SW480 (cell line): ENCODE measurements around the gene PRRC2C.
"Not testable (repeated sequence)": the region's sequence is repeated elsewhere in the genome, so short reads cannot be mapped to it uniquely, and the experiment has no call there.

Source experiments
- DNase-seq: peaks from one replicate; pipeline ENCODE4 v3.0.0-alpha.2; 2016; ENCODE audit warnings: low spot score

Gene PRRC2C

DNA sequence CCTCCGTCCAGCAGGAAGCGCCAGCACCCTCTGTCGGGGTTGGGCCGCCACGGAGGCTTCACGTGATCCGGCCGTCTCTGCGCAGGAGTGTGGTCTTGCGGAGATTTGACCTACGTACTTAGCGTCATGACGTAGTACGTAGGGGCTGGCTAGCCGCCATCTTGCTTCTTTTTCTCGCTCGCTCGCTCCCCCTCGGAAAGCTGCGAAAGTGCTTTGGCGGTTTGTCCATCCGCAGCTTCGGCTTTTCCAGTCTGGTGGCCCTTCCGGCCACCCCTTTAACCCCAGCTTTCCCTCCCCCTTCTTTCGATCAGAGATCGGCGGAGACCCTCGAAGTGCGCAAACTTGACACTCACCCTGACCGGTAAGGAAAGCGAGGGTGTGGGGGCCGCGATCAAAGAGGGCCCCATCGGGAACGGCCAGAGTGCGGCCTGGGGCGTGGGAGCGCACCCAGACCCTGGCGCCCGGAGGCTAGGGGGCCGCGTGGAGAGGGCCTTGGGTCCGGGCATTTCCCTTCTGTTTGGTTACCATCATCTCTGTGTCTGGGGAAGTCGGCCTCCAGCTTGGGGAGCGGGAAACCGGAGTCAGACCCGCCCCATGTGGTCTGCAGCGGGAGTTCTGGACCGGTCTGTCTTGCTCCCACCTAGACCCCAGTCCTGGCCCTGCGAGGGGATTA, at the start of gene PRRC2C:
TSS of gene PRRC2C (plus strand) at position 156 of the 673 bp plus-strand sequence. CDS start 26,559 bp downstream, outside the sequence.
- peak; percentile 96 for DNase-seq

DNA sequence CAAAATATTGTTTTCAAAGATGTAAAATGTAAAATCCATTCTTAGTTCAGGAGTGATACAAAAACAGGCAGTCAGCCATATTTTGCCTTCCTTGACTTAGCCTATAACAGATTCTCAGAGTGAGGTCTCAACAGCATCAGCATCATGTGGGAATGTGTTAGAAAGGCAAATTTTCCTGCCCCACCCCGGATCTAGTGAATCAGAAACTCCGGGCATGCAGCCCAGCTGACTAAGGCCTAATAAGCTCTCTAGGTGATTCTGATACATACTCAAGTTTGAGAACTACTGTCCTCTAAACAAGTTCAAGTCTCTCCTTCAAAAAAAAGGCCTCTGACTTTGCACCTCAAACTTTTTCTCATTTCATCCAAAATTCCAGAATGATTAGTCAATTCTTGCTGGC, 46.9 kb upstream of the PRRC2C start:
- DNase-seq, result no peak

- not testable (repeated sequence) for DNase-seq
Measured at GRCh38 chr1:171440201-171440600, 45.1 kb upstream of the PRRC2C start.

- not testable (repeated sequence) for DNase-seq
Measured at GRCh38 chr1:171441278-171441895, 43.9 kb upstream of the PRRC2C start.

- no peak for DNase-seq
Measured at GRCh38 chr1:171446386-171446785, 38.9 kb upstream of the PRRC2C start.

DNA sequence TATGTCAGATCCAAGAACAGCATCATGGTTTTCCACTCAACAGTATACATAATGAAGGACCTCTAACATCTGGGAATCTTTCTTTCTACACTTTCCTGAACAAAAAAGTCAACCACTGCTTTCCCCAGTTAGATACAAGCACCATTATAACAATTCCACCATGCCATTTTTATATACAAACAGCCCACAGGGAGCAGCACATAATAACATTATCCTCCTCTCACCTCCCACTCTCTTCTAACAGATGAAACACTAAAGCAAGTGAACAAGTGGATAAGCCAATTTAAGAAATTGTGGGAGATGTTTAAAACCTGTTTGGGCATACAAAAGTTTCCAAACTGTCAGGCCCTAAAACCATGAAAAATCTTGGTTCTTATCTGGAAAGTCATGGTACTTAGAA, 29.4 kb upstream of the PRRC2C start:
- no peak for DNase-seq

DNA sequence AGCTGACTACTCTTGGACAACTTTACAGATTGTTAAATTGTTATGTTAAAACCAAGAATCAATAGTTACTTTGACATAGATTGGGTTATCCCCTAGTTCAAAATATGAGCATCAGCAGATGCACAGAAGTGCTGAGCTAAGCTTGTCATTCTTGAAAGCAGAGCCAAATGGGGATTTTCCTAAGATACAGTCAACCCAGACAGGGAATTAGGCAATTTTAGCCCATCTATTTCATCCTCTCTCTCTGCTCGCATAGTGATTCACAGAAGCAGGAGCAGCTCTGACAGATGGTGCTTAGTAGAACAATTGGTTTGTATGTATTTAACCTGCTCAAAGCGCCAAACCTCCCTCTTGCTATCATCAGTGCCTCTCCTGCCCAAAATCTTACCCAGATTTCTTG, 27.9 kb upstream of the PRRC2C start:
- no peak for DNase-seq

DNA sequence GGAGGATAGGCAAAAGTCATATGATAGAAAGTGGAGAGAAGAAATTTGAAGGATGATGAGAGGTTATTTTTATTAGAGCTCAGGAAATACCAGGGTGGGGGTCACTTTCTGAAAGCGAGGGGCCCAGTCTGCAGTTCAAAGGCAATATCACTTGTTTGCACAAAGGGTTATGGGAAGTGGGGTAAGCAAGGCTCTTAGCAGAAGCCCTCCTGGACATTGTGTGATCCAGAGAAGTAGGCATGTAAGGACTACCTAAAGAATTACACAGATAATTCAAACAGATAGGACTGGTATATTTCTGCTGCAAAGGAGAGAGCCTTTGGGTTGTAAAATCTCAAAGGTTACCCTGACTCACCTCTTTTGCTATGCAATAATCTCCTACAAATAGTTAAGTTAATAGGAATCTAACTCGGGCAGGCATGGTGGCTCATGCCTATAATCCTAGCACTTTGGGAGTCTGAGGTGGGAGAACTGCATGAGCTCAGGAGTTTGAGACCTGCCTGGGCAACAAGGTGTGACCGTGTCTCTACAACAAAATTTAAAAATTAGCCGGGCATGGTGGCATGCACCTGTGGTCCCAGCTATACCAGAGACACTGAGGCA, 25.2 kb upstream of the PRRC2C start:
- no peak for DNase-seq

DNA sequence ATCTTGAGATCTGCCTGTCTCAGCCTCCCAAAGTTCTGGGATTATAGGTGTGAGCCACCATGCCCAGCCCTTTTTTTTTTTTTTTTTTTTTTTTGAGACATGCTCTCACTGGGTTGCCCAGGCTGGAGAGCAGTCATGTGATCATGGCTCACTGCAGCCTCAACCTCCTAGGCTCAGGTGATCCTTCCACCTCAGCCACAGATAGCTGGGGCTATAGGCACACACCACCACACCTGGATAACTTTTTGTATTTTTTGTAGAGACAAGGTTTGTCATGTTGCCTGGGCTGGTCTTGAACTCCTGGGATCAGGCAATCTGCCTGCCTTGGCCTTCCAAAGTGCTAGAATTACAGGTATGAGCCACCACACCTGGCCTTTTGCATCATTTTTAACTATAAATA, 17.7 kb upstream of the PRRC2C start:
- DNase-seq, result no peak

- no peak for DNase-seq
Measured at GRCh38 chr1:171468120-171468750, 17.1 kb upstream of the PRRC2C start.

DNA sequence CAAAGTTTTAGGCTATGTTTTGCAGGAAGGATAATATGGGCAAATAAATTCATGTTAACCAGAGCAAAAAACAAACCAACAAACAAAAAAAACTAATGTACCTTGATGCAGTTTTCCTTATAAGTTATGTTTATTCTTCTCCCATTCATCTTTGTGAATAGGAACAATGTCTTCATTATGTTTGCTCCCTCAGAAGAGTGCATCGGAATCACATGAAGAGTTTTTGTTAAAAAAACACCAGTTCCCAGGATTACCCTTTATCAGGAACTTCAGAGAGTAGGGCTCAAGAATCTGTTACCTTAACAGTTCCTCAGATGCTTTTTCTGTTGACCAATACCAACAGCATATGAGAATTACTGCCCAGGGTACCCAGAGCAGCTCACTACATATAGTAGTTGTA, 14.6 kb upstream of the PRRC2C start:
- DNase-seq, result no peak

DNA sequence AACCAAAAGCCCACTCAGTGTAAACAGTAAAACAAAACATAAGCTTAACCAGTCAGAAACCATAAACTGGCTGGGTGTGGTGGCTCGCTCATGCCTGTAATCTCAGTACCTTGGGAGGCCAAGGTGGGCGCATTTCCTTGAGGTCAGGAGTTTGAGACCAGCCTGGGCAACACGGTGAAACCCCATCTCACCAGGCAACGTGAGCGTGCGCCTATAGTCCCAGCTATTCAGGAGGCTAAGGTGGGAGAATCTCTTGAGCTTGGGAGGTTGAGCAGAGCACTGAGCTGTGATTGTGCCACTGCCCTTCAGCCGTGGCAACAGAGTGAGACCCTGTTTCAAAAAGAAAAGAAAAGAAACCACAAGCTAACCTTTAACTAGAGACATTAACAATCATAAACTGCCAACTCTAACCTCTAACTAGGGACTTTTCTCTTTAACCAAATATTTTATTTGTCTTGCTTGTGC, 13.1 kb upstream of the PRRC2C start:
- no peak for DNase-seq

GRCh38 chr1:171476829-171477228, 8.5 kb upstream of the PRRC2C start:
- DNase-seq, result no peak

DNA sequence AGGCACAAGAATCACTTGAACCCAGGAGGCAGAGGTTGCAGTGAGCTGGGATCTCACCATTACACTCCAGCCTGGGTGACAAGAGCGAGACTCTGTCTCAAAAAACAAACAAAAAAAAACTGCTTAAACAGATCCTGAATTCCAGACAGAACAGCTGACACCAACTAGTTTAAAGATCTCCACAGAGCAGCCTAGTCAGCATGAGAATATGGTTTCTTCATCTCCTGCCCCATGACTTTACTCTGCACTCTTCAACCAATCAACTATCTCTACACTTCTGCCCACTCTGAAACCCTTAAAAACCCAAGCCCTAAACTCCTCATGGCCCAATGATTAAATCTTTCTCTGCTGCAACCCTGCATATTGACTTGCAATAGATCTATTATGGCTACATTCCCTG, 7.5 kb upstream of the PRRC2C start:
- DNase-seq, result no peak

GRCh38 chr1:171480035-171480434, 5.3 kb upstream of the PRRC2C start:
- no peak for DNase-seq

- DNase-seq, result no peak
Measured at GRCh38 chr1:171484760-171485374, 463 bp upstream of the PRRC2C start.

- DNase-seq, result peak; percentile 53
Measured at GRCh38 chr1:171486048-171486519, 754 bp downstream of the PRRC2C start.

DNA sequence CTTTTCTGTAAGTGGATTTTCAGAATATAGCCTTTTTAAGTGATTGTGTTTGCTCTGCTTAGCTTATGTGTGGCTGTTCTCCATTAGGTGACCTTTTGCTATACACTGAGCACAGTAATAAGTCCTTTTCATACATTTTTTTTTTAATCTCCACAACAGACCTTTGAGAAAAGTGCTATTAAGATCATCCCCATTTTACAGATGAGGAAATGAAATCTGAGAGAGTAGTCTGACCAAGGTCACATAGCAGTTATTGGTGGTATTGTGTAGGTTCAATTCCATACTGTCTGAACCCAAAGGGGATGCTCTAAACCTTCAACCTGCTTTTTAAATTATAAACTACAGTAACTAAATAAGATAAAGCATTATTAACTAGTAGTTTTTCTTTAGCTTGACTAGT, 1.7 kb downstream of the PRRC2C start:
- no peak for DNase-seq

DNA sequence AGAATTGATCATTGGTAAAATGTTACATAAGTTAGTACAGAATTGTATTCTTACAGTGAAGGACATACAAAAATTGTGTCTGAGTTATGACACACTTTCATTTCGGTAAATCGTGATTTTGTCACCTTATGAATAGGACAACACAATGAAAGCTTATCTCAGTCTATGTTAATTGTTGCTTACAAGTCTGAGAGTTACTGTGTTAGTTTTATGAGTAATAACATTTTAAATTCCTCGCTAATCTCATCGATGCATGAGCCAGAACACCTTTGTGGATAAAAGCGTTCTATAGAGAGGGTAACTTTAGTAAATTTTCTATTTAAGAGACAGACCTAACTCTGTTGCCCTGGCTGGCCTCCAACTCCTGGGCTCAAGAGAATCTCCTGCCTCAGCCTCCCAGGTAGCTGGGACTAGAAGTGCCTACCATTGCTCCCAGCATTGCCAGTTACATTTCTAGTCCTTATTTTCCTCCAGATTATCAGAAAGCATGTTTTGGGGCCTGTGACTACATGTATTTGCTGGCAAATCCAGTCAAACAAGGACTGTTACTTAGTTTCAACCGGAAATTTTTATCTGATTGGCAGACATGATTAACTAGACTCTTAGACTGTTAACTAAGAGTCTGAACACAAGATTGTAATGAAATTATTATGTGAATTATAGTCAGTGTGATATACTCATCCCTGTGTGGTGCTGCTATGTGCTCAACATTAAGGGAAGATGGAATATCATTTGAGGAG, 3.0 kb downstream of the PRRC2C start:
- DNase-seq, result no peak

- DNase-seq, result no peak
Measured at GRCh38 chr1:171494076-171494475, 8.7 kb downstream of the PRRC2C start.

DNA sequence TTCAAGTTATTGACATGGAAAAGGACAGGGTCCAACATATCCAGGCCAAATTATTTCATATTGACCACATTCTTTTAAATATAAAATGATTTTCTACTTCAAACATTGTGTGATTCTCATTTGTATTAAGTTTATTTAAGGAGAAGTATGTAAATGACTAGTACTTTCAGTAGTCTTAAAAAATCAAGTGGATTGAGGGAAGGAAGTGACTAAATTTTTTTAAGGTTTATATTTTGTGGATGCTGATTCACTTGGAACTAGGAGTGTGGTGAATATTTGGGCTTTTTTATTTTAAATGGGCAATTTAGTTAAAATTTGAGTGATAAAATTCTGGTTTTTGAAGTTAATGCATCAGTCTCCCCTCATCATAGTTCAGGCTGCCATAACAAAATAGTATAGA, 10.1 kb downstream of the PRRC2C start:
- DNase-seq, result no peak

GRCh38 chr1:171500304-171500703, 15.0 kb downstream of the PRRC2C start:
- DNase-seq, result no peak
